Breast epithelium (tissue), 4 donors: Measurements from ENCODE around the gene VIL1. TPM values are rescaled to one million over a fixed set of nuclear protein-coding genes. Genes with fewer than 3 reads are reported as not detected.

Experiments
- DNase-seq, 2 donors: peaks; one replicate each; pipeline ENCODE4 v3.0.0-alpha.2; 2019; ENCODE audit warnings: low spot score in 2 of 2
- H3K27ac ChIP-seq, 2 donors: fragments of 200-600 bp; sonication (generic) in 1 of 2; one replicate each; pipeline ENCODE4 v1.5.1; 2016 to 2019; ENCODE audit warnings: mild to moderate bottlenecking in 1 of 2
- H3K27me3 ChIP-seq, 2 donors: fragments of 200-600 bp; sonication (generic) in 1 of 2; one replicate each; pipeline versions ENCODE4 v1.5.1 to v1.6.0; 2017 to 2019; ENCODE audit warnings: control low read depth in 1 of 2, mild to moderate bottlenecking in 1 of 2
- H3K36me3 ChIP-seq: fragments of 200-600 bp; one replicate; pipeline ENCODE4 v1.5.1; 2019
- H3K4me1 ChIP-seq, 2 donors: fragments of 200-600 bp; sonication (generic); one replicate each; pipeline ENCODE4 v1.5.1; 2016 to 2019; ENCODE audit warnings: control low read depth in 1 of 2
- H3K4me3 ChIP-seq, 3 donors: fragments of 200-600 bp; sonication (generic); 1 replicate in 2 of 3; 2 replicates in 1 of 3; pipeline ENCODE4 v1.5.1; 2016 to 2019; ENCODE audit warnings: mild to moderate bottlenecking in 3 of 3, moderate library complexity in 2 of 3
- H3K9me3 ChIP-seq, 2 donors: fragments of 200-600 bp; sonication (generic) in 1 of 2; one replicate each; pipeline ENCODE4 v1.5.1; 2016 to 2019; ENCODE audit warnings: control low read depth in 1 of 2
- POLR2A ChIP-seq: fragments of 450-650 bp; IDR thresholded peaks from one replicate; pipeline ENCODE4 v1.6.1; 2016; ENCODE audit warnings: antibody characterized with exemption, mild to moderate bottlenecking, moderate library complexity
- POLR2AphosphoS5 ChIP-seq, 3 donors: sonication (generic); formaldehyde crosslinking; IDR thresholded peaks; one replicate each; pipeline ENCODE4 v1.6.1; 2017; ENCODE audit warnings: antibody characterized with exemption in 3 of 3
- intact Hi-C: fragments of 100-400 bp; cut with DNase I; formaldehyde crosslinking; loops from one replicate; pipeline ENCODE4 v1.15.1; 2023; ENCODE audit warnings: low total_unique reads
- total RNA-seq, 3 donors: library from RNA; depleted of rRNA; stranded (reverse); fragments of >200 nt; gene quantifications; one replicate each; pipeline ENCODE4 v1.1.0, GENCODE V29; 2016
- TF ChIP-seq, protein P1 (sequence below), 3 donors: fragments of 450-650 bp; IDR thresholded peaks; one replicate each; pipeline ENCODE4 v1.5.1; 2016 to 2017; ENCODE audit warnings: antibody characterized with exemption in 3 of 3, mild to moderate bottlenecking in 3 of 3, moderate library complexity in 3 of 3

VIL1 gene
- total RNA-seq, 3 donors from 2014 or later: under 0.01 to 2.9 TPM; not detected in 1

GRCh38 chr2:218395456-218395825 is 23.5 kb upstream of the VIL1 start:
- Histone ChIP-seq H3K27me3 (no peaks in the 10 kb centered on the region), H3K27ac (peak overlapping the region; percentile 97 to 99), H3K4me3 (peak overlapping the region; percentile 97 to 100 (median 98)), H3K4me1 (peaks cover 0 to 3% of the 10 kb centered on the region in 2 donors), H3K9me3 (no peaks in the 10 kb centered on the region), H3K36me3 (no peaks in the 10 kb centered on the region)
- DNase-seq: no peak
- intact Hi-C loops: no loop called here
- TF ChIP-seq, protein P1, sequence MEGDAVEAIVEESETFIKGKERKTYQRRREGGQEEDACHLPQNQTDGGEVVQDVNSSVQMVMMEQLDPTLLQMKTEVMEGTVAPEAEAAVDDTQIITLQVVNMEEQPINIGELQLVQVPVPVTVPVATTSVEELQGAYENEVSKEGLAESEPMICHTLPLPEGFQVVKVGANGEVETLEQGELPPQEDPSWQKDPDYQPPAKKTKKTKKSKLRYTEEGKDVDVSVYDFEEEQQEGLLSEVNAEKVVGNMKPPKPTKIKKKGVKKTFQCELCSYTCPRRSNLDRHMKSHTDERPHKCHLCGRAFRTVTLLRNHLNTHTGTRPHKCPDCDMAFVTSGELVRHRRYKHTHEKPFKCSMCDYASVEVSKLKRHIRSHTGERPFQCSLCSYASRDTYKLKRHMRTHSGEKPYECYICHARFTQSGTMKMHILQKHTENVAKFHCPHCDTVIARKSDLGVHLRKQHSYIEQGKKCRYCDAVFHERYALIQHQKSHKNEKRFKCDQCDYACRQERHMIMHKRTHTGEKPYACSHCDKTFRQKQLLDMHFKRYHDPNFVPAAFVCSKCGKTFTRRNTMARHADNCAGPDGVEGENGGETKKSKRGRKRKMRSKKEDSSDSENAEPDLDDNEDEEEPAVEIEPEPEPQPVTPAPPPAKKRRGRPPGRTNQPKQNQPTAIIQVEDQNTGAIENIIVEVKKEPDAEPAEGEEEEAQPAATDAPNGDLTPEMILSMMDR (IDR thresholded peaks at IDR 0.05): no peak
- TF ChIP-seq POLR2AphosphoS5 (IDR thresholded peaks at IDR 0.05) (no peak), POLR2A (no peak)

- Histone ChIP-seq H3K36me3 (no peaks in the 10 kb centered on the region), H3K4me1 (peaks cover 2 to 3% of the 10 kb centered on the region in 2 donors), H3K4me3 (peak overlapping the region; percentile 97 to 100 (median 98)), H3K27ac (peak overlapping the region; percentile 97 to 99), H3K9me3 (no peaks in the 10 kb centered on the region), H3K27me3 (no peaks in the 10 kb centered on the region)
- DNase-seq: peak; percentile 90 to 94
- peak in 2 of 3 donors; percentile 85 to 91 for TF ChIP-seq POLR2AphosphoS5 (IDR thresholded peaks at IDR 0.05)
- TF ChIP-seq, protein P1 (IDR thresholded peaks at IDR 0.05): peak; percentile 89 to 96 (median 93)
- peak; percentile 20 for TF ChIP-seq POLR2A
- intact Hi-C loops: loop anchor here (2.0 kb wide), 1 partner anchor 103 kb away; the partner anchor contains the start of gene TMBIM1
Measured at GRCh38 chr2:218395826-218396687, 22.9 kb upstream of the VIL1 start.

DNA sequence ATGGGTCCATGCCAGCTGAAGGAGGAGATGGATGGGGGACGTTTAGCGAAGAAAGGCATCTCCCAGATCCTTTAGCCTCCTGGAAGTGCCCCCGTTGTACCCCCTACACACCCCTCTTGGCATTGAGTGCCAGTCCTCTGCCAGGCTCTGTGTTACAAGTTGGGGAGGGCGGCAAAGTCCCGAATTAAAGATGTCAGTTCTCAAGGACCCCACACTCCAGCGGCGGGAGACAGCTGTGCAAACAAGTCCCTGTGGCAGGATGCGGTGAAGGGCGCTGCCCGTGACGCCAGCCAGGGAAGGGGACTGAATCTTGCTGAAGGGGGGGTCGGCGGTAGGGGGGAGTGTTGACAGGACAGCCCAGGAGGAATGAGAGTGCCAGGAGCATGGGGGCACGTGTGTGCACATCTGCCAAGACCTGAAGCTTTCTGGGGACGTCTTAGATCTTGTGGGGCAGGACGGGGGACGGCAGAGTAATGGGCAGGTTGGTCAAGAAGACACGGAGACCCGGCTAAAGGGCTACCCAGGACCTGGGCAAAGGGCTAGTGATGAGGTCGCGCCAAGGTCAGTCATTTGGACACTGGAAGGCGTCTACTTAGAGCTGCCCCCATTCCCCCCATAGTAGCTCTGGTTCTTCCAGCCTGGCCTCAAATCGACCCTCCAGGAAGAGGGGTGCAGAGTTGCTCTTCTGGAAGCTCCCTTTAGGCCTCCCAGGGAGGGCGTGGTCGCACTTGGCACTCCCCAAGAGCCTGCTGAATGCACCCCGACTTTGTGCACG is 22.0 kb upstream of the VIL1 start:
- TF ChIP-seq POLR2A: no peak
- no peak for TF ChIP-seq POLR2AphosphoS5 (IDR thresholded peaks at IDR 0.05)
- TF ChIP-seq, protein P1 (IDR thresholded peaks at IDR 0.05): no peak
- intact Hi-C loops: loop anchor here (2.0 kb wide), 1 partner anchor 104 kb away; the partner anchor contains the start of gene TMBIM1

DNA sequence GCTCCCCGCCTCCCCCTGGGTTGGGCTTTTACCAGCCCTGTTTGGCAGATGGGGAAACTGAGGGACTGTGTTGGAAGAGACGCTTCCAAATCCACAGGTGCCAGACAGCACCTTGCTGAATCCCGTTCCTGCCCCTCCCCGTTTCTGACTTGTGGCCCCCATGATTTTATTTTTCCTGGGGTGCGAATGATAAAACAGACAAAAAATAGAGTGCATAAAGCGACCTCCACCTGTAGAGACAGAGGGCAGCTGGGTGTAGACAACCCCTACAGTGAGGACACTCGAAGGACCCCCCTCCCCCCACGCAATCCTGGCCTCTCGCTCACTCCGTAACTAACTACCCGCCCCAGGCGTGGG is 21.5 kb upstream of the VIL1 start:
- no peak for DNase-seq
- Histone ChIP-seq H3K4me3 (peak overlapping the region; percentile 97 to 100 (median 98)), H3K36me3 (no peaks in the 10 kb centered on the region), H3K9me3 (no peaks in the 10 kb centered on the region), H3K4me1 (peaks cover 10 to 11% of the 10 kb centered on the region in 2 donors), H3K27me3 (no peaks in the 10 kb centered on the region), H3K27ac (peak overlapping the region; percentile 97 to 99)
- intact Hi-C loops: loop anchor here (2.0 kb wide), 1 partner anchor 105 kb away; the partner anchor contains the start of gene TMBIM1
- TF ChIP-seq, protein P1 (IDR thresholded peaks at IDR 0.05): no peak
- TF ChIP-seq POLR2AphosphoS5 (IDR thresholded peaks at IDR 0.05) (no peak), POLR2A (no peak)

More for the DNA sequence above, 22.0 kb upstream of the VIL1 start:
- peak overlapping the region; percentile 97 to 100 (median 98) for H3K4me3 ChIP-seq
- H3K27me3 ChIP-seq: no peaks in the 10 kb centered on the region
- H3K27ac ChIP-seq: peak overlapping the region; percentile 97 to 99
- DNase-seq: peak; percentile 75 to 76
- H3K36me3 ChIP-seq: no peaks in the 10 kb centered on the region
- H3K9me3 ChIP-seq: no peaks in the 10 kb centered on the region
- H3K4me1 ChIP-seq: peaks cover 8 to 9% of the 10 kb centered on the region in 2 donors
